WTC11 (cell line): Measurements from ENCODE around the gene LCN10. TPM values are rescaled to one million over a fixed set of nuclear protein-coding genes. Genes with fewer than 3 reads are reported as not detected.

Source experiments
- ATAC-seq: fragments of 200-7000 bp; cut with Tn5 transposase; 2 replicates; pipeline ENCODE4 v1.10.0; 2021; ENCODE audit warnings: mild to moderate bottlenecking, moderate library complexity
- CTCF ChIA-PET: fragments of 300-600 bp; sonication (Branson Sonifier 250); formaldehyde crosslinking; loops from one replicate; lab custom pipeline; 2021; ENCODE audit warnings: antibody characterized with exemption; lab: Charles Lee
- POLR2A ChIA-PET: fragments of 350-600 bp; sonication (Branson Sonifier 250); formaldehyde crosslinking; loops from one replicate; lab custom pipeline; 2021; ENCODE audit warnings: antibody characterized with exemption; lab: Charles Lee
- DNase-seq: peaks from one replicate; pipeline ENCODE4 v3.0.0; 2021; ENCODE audit warnings: low spot score
- H3K27ac Mint-ChIP-seq: 2 replicates; pipeline ENCODE4 v1.8.0; 2021; ENCODE audit warnings: mixed read lengths
- H3K27me3 Mint-ChIP-seq: 2 replicates; pipeline ENCODE4 v1.8.0; 2021; ENCODE audit warnings: low read depth, mild to moderate bottlenecking, moderate library complexity, mixed read lengths
- H3K36me3 Mint-ChIP-seq: 2 replicates; pipeline ENCODE4 v1.8.0; 2021; ENCODE audit warnings: mixed read lengths
- H3K4me1 Mint-ChIP-seq: 2 replicates; pipeline ENCODE4 v1.8.0; 2022; ENCODE audit warnings: mixed read lengths
- H3K4me3 Mint-ChIP-seq: 2 replicates; pipeline ENCODE4 v1.8.0; 2021; ENCODE audit warnings: mild to moderate bottlenecking, moderate library complexity, mixed read lengths
- H3K9me3 Mint-ChIP-seq: 2 replicates; pipeline ENCODE4 v1.8.0; 2021; ENCODE audit warnings: mixed read lengths
- ARID4B ChIP-seq: sonication (generic); formaldehyde crosslinking; IDR thresholded peaks from 2 replicates; pipeline ENCODE4 v1.8.0; 2023; ENCODE audit warnings: missing genetic modification reagents, mild to moderate bottlenecking, borderline replicate concordance
- CREB1 ChIP-seq: sonication (generic); formaldehyde crosslinking; IDR thresholded peaks from 2 replicates; pipeline ENCODE4 v1.8.0; 2023; ENCODE audit warnings: mild to moderate bottlenecking, missing genetic modification reagents
- E2F1 ChIP-seq: sonication (generic); formaldehyde crosslinking; IDR thresholded peaks from 2 replicates; pipeline ENCODE4 v1.8.0; 2022; ENCODE audit warnings: mild to moderate bottlenecking, missing genetic modification reagents
- GRHL2 ChIP-seq: fragments of 250-450 bp; sonication (Bioruptor Pico); IDR thresholded peaks from 2 replicates; pipeline ENCODE4 v1.8.0; 2022; ENCODE audit warnings: mild to moderate bottlenecking, moderate library complexity; ENCODE audit not compliant: insufficient replicate concordance, severe bottlenecking
- IRF1 ChIP-seq: sonication (generic); formaldehyde crosslinking; IDR thresholded peaks from 2 replicates; pipeline ENCODE4 v1.8.0; 2023; ENCODE audit warnings: missing genetic modification reagents
- MYBL2 ChIP-seq: sonication (generic); formaldehyde crosslinking; IDR thresholded peaks from 2 replicates; pipeline ENCODE4 v1.8.1; 2023; ENCODE audit warnings: mild to moderate bottlenecking, moderate library complexity, missing genetic modification reagents
- NFYB ChIP-seq: sonication (generic); formaldehyde crosslinking; conservative IDR thresholded peaks from 2 replicates; pipeline ENCODE4 v1.8.0; 2022; ENCODE audit warnings: low read depth, missing genetic modification reagents
- SMAD3 ChIP-seq: sonication (generic); formaldehyde crosslinking; IDR thresholded peaks from 2 replicates; pipeline ENCODE4 v1.8.0; 2022; ENCODE audit warnings: missing genetic modification reagents, mild to moderate bottlenecking, borderline replicate concordance
- TCF7 ChIP-seq: sonication (generic); formaldehyde crosslinking; IDR thresholded peaks from 2 replicates; pipeline ENCODE4 v1.8.0; 2022; ENCODE audit warnings: mild to moderate bottlenecking, low read depth, missing genetic modification reagents, moderate library complexity
- TP53 ChIP-seq: sonication (generic); formaldehyde crosslinking; IDR thresholded peaks from 2 replicates; pipeline ENCODE4 v1.8.1; 2023; ENCODE audit warnings: mild to moderate bottlenecking, missing genetic modification reagents
- ZBTB21 ChIP-seq: sonication (generic); formaldehyde crosslinking; IDR thresholded peaks from 2 replicates; pipeline ENCODE4 v1.8.1; 2023; ENCODE audit warnings: mild to moderate bottlenecking, missing genetic modification reagents, borderline replicate concordance
- ZNF423 ChIP-seq: fragments of 250-450 bp; sonication (Bioruptor Pico); IDR thresholded peaks from 2 replicates; pipeline ENCODE4 v2.1.2; 2022; ENCODE audit warnings: mild to moderate bottlenecking, moderate library complexity
- ZNF425 ChIP-seq: fragments of 250-450 bp; sonication (Bioruptor Pico); conservative IDR thresholded peaks from 2 replicates; pipeline ENCODE4 v1.9.0; 2021; ENCODE audit warnings: mild to moderate bottlenecking
- total RNA-seq: library from RNA; stranded (reverse); gene quantifications from 3 replicates; pipeline ENCODE4 v1.2.3, GENCODE V29; 2021

LCN10 gene
- total RNA-seq, 1 experiment from 2014 or later = 2.4 TPM

- no peaks in the 10 kb centered on the region for H3K4me1 Mint-ChIP-seq
- ATAC-seq = no peak
- peak overlapping the region; percentile 23 for H3K27ac Mint-ChIP-seq
- H3K4me3 Mint-ChIP-seq = no peak overlapping the region
- POLR2A ChIA-PET = no interaction called here
- CTCF ChIA-PET = interaction anchor here (1.1 to 2.2 kb wide), 6 partner anchors 11 to 291 kb away, joined by 3 to 14 read pairs (median 6); partner anchors contain the start of gene LCN8
- peaks cover 51% of the 10 kb centered on the region for H3K27me3 Mint-ChIP-seq
- H3K9me3 Mint-ChIP-seq = peaks cover 28% of the 10 kb centered on the region
- no peak for DNase-seq
- H3K36me3 Mint-ChIP-seq = peaks cover 11% of the 10 kb centered on the region
- TF ChIP-seq TP53 (CRISPR knock-in tag) = no peak
- no peak for TF ChIP-seq ZNF423 (CRISPR knock-in tag)
- TF ChIP-seq GRHL2 (CRISPR knock-in tag) = no peak
- no peak for TF ChIP-seq ZNF425 (CRISPR knock-in tag)
- no peak for TF ChIP-seq MYBL2 (CRISPR knock-in tag)
- no peak for TF ChIP-seq ZBTB21 (CRISPR knock-in tag)
- TF ChIP-seq E2F1 = no peak
- TF ChIP-seq SMAD3 (CRISPR knock-in tag) = no peak
- TF ChIP-seq CREB1 = no peak
- TF ChIP-seq IRF1 (CRISPR knock-in tag) = no peak
- TF ChIP-seq TCF7 = no peak
Measured at GRCh38 chr9:136776947-136777346, 34.2 kb upstream of the LCN10 start.

GRCh38 chr9:136775191-136775590 is 32.5 kb upstream of the LCN10 start:
- Mint-ChIP-seq H3K9me3 (peaks cover 28% of the 10 kb centered on the region), H3K27me3 (peaks cover 36% of the 10 kb centered on the region), H3K4me1 (peaks cover 5% of the 10 kb centered on the region; the same call in 1 of the 2 replicates), H3K36me3 (peaks cover 11% of the 10 kb centered on the region), H3K27ac (no peak overlapping the region), H3K4me3 (no peak overlapping the region)
- ChIA-PET CTCF (interaction anchor here (0.6 to 0.7 kb wide), 2 partner anchors 100 to 260 kb away, joined by 3 read pairs; no protein-coding TSS in a partner anchor), POLR2A (interaction anchor here (1.2 kb wide), 1 partner anchor 62 kb away, joined by 3 read pairs; no protein-coding TSS in a partner anchor)
- DNase-seq = no peak
- no peak for TF ChIP-seq ARID4B (CRISPR knock-in tag)
- no peak for TF ChIP-seq NFYB
- no peak for ATAC-seq
